ENCODE measurements around the gene LDLRAD3. TPM values are rescaled to one million over a fixed set of nuclear protein-coding genes. Genes with fewer than 3 reads are reported as not detected.

Gene LDLRAD3
- total RNA-seq, 4 donors from 2014 or later, result 19.4 to 49.5 (median 31.0) TPM

DNA sequence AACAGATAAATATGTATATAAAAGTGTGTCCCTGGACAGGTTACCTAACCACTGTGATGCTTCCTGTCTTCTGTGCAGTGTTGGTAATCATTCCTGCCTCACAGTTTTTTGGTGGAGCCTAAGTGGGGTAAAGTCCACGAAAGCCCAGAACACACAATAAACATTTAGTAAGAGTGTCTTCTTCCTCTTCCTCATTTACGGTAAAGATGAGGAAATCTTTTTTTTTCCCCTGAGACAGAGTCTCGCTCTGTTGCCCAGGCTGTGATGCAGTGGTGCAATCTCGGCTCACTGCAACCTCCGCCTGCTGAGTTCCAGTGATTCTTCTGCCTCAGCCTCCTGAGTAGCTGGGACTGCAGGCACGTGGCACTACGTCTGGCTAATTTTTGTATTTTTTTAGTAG is 117.1 kb downstream of the LDLRAD3 start:
- H3K27ac ChIP-seq, result no peak overlapping the region

DNA sequence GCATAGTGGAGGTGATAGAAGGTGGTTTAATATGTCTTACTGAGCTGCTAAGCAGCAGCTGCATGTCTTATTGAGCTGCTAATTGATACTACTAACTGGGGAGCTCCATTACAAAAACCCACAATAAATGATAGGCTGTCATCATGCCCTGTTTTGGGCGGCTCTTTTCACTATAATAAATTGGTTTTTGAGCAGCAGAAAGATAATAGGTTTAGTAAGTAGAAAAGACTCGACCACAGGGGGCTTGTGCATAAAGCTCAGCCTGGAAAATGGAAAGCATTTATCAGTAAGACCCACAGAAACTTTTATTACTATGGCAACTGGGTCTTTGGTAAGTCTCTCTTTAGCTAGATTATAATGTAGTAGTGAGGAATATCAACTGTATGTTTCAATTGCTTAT is 117.6 kb downstream of the LDLRAD3 start:
- Histone ChIP-seq H3K27ac (no peak overlapping the region), H3K4me1 (peaks cover 0 to 12% (median 0%) of the 10 kb centered on the region in 4 donors), H3K36me3 (no peaks in the 10 kb centered on the region), H3K4me3 (no peak overlapping the region), H3K9me3 (peaks cover 0 to 10% (median 0%) of the 10 kb centered on the region in 4 donors), H3K27me3 (no peaks in the 10 kb centered on the region)
- TF ChIP-seq, protein P1, sequence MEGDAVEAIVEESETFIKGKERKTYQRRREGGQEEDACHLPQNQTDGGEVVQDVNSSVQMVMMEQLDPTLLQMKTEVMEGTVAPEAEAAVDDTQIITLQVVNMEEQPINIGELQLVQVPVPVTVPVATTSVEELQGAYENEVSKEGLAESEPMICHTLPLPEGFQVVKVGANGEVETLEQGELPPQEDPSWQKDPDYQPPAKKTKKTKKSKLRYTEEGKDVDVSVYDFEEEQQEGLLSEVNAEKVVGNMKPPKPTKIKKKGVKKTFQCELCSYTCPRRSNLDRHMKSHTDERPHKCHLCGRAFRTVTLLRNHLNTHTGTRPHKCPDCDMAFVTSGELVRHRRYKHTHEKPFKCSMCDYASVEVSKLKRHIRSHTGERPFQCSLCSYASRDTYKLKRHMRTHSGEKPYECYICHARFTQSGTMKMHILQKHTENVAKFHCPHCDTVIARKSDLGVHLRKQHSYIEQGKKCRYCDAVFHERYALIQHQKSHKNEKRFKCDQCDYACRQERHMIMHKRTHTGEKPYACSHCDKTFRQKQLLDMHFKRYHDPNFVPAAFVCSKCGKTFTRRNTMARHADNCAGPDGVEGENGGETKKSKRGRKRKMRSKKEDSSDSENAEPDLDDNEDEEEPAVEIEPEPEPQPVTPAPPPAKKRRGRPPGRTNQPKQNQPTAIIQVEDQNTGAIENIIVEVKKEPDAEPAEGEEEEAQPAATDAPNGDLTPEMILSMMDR (IDR thresholded peaks at IDR 0.05), result no peak
- TF ChIP-seq POLR2A (IDR thresholded peaks at IDR 0.05) (no peak), EP300 (IDR thresholded peaks at IDR 0.05) (no peak)
- WGBS, 2 donors, result 81 to 90% methylated on average over 2 of the region's 2 CpGs
- DNase-seq (ENCODE audit: low spot score in 2 of 2), result no peak

More for the DNA sequence above, 117.1 kb downstream of the LDLRAD3 start:
- no peaks in the 10 kb centered on the region for H3K27me3 ChIP-seq
- DNase-seq (ENCODE audit: low spot score in 2 of 2), result no peak
- 78 to 86% methylated on average over 7 of the region's 7 CpGs for WGBS, 2 donors
- H3K9me3 ChIP-seq, result peaks cover 0 to 9% (median 0%) of the 10 kb centered on the region in 4 donors
- H3K4me3 ChIP-seq, result no peak overlapping the region
- peaks cover 0 to 13% (median 0%) of the 10 kb centered on the region in 4 donors for H3K4me1 ChIP-seq
- no peak for TF ChIP-seq EP300 (IDR thresholded peaks at IDR 0.05)
- H3K36me3 ChIP-seq, result no peaks in the 10 kb centered on the region

DNA sequence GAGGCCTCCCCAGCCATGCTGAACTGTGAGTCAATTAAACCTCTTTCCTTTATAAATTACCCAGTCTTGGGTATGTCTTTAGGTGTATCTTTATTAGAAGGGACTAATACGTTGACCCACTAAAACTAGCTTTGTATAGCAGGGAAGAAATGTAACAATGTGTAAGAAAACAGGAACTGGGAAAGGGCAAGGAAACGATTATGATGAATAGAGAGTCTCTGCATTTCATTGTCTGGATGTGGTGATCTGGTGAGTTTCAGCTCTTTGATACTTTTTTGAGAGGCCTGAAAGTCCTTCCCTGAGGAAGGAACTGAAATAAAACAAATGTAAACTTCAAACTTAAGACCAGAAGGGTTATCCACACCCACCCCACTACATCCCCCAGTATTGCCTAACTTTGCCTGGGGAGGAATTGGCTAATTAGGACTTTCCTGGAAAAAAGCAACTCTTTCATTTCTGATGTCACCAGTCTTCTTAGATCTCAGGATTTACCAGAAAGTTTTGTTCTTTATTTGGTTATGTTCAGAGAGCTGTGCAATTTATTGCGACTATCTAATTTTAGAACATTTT is 119.0 kb downstream of the LDLRAD3 start:
- 48 to 59% methylated on average over 3 of the region's 3 CpGs for WGBS, 2 donors
- Histone ChIP-seq H3K27ac (no peak overlapping the region), H3K9me3 (peaks cover 0 to 21% (median 0%) of the 10 kb centered on the region in 4 donors)

DNA sequence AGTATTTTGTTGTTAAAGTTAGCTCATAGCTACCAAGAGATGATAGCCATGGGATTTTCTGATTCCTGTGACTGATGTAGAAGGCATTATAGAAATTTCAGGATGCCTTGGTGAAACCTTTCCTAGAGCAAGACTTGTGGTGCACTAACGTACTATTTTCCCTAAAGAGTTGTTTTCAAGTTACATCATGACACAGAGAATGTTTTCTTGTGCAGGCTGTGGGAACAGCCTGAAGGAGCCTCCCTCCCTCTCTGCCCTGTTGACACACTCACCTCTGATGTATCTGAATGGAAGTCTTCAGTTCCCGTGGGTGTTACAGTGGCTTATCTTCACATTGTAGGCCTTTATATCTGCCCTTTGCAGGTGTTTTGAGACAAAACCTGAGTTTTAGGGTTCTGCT is 121.6 kb downstream of the LDLRAD3 start:
- peaks cover 0 to 20% (median 0%) of the 10 kb centered on the region in 4 donors for H3K4me1 ChIP-seq
- 81 to 82% methylated on average over 2 of the region's 2 CpGs for WGBS, 2 donors
- H3K36me3 ChIP-seq, result peaks cover 0 to 19% (median 0%) of the 10 kb centered on the region in 3 donors
- no peak overlapping the region for H3K4me3 ChIP-seq
- no peak for DNase-seq (ENCODE audit: low spot score in 2 of 2)
- TF ChIP-seq EP300 (IDR thresholded peaks at IDR 0.05), result peak in 1 of 2 donors; percentile 30
- TF ChIP-seq, protein P1 (IDR thresholded peaks at IDR 0.05), result no peak
- peaks cover 0 to 11% (median 0%) of the 10 kb centered on the region in 4 donors for H3K9me3 ChIP-seq
- no peaks in the 10 kb centered on the region for H3K27me3 ChIP-seq
- peak overlapping the region in 1 of 4 donors; percentile 56 for H3K27ac ChIP-seq

More for the DNA sequence above, 119.0 kb downstream of the LDLRAD3 start:
- DNase-seq (ENCODE audit: low spot score in 2 of 2), result no peak
- TF ChIP-seq EP300 (IDR thresholded peaks at IDR 0.05), result peak in 1 of 2 donors; percentile 54
- no peak for TF ChIP-seq POLR2A (IDR thresholded peaks at IDR 0.05)
- TF ChIP-seq, protein P1 (IDR thresholded peaks at IDR 0.05), result no peak
- Histone ChIP-seq H3K4me1 (peaks cover 0 to 7% (median 0%) of the 10 kb centered on the region in 4 donors), H3K36me3 (peaks cover 0 to 12% (median 0%) of the 10 kb centered on the region in 3 donors), H3K27me3 (no peaks in the 10 kb centered on the region), H3K4me3 (no peak overlapping the region)

DNA sequence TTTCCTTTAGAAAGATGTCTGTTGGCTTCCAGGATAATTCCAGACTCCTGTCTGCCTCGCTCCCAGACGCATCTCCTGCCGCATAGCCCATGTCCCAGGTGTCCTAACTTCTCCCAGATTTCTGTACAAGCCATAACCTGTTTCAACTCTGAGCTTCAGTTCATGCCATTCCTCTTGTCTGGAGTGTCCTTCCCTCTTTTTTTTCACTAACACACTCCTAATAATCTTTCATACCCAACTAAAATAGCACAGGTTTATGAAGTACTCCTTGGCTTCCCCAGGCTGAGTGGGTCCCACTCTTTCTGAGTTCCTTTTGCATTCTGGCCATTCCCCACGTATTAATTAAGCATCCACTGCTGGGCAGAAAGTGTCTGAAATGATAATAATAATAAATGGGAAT is 123.0 kb downstream of the LDLRAD3 start:
- Histone ChIP-seq H3K36me3 (peaks cover 0 to 19% (median 0%) of the 10 kb centered on the region in 3 donors), H3K27me3 (no peaks in the 10 kb centered on the region), H3K27ac (no peak overlapping the region), H3K4me3 (no peak overlapping the region), H3K4me1 (peaks cover 0 to 20% (median 0%) of the 10 kb centered on the region in 4 donors), H3K9me3 (peaks cover 0 to 11% (median 0%) of the 10 kb centered on the region in 4 donors)
- DNase-seq (ENCODE audit: low spot score in 2 of 2), result no peak
- WGBS, 2 donors, result 90 to 97% methylated on average over 4 of the region's 4 CpGs
- no peak for TF ChIP-seq POLR2A (IDR thresholded peaks at IDR 0.05)
- no peak for TF ChIP-seq EP300 (IDR thresholded peaks at IDR 0.05)

DNA sequence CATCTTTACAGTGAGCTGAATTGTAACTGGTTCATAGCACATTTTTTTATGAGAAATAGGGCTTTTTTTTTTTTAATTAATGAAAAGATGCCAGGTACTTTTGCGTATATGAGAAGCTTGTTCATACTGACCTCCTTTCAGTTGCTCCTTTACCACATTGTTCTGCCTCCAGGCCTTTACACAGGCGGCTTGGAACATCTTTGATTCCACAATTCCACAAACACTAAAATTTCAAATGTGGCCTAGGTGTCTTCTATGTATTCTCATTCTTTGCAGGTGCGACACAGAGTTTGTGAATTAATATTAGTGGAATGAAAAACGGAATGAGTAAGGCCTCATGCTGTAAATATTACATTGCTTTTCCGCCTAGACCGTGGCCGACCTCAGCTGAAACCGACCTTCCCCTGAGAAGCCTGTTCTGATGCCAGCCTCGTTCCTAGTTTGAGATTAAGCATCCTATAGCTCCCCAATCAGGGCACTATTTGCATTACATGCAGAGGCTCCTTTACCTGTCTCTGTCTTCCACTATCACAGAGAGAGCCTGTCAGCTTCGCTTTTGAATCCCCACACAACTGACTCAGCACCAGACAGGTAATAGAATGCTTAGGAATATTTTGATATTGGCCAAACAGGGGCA is 125.8 kb downstream of the LDLRAD3 start:
- peaks cover 0 to 11% (median 0%) of the 10 kb centered on the region in 4 donors for H3K9me3 ChIP-seq
- H3K27ac ChIP-seq, result no peak overlapping the region
- peaks cover 0 to 32% (median 2%) of the 10 kb centered on the region in 4 donors for H3K4me1 ChIP-seq
- TF ChIP-seq POLR2A (IDR thresholded peaks at IDR 0.05), result no peak
- no peak for TF ChIP-seq EP300 (IDR thresholded peaks at IDR 0.05)
- TF ChIP-seq, protein P1 (IDR thresholded peaks at IDR 0.05), result no peak
- no peak overlapping the region for H3K4me3 ChIP-seq
- 68 to 72% methylated on average over 10 of the region's 10 CpGs for WGBS, 2 donors
- no peak for DNase-seq (ENCODE audit: low spot score in 2 of 2)
- peaks cover 0 to 19% (median 0%) of the 10 kb centered on the region in 3 donors for H3K36me3 ChIP-seq
- no peaks in the 10 kb centered on the region for H3K27me3 ChIP-seq
